Measurements from ENCODE around the gene PRDM16.

Gene PRDM16

GRCh38 chr1:3316340-3316943, 247.4 kb downstream of the PRDM16 start:
- DNase-seq: no peak

GRCh38 chr1:3317456-3317855, 248.5 kb downstream of the PRDM16 start:
- no peak for DNase-seq

- DNase-seq: no peak
Measured at GRCh38 chr1:3318329-3318728, 249.3 kb downstream of the PRDM16 start.

DNA sequence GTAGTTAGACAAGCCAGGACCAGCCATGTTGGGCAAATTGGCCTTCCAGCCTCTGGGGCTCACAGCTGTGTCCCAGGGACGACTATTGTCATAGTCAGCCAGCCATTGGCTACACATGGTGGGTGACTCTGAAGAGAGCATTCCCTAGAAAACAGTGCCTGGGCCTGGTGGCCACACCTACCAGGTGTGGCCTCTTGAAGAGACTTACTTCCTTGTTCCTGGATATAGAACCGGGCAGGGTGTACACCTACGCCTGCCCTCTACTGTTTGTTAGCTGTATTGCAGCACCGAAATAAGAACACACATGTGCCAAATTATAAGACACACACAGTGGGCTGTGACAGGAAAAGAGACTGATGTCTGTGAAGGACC, 250.9 kb downstream of the PRDM16 start:
- DNase-seq: peak; percentile 9

DNA sequence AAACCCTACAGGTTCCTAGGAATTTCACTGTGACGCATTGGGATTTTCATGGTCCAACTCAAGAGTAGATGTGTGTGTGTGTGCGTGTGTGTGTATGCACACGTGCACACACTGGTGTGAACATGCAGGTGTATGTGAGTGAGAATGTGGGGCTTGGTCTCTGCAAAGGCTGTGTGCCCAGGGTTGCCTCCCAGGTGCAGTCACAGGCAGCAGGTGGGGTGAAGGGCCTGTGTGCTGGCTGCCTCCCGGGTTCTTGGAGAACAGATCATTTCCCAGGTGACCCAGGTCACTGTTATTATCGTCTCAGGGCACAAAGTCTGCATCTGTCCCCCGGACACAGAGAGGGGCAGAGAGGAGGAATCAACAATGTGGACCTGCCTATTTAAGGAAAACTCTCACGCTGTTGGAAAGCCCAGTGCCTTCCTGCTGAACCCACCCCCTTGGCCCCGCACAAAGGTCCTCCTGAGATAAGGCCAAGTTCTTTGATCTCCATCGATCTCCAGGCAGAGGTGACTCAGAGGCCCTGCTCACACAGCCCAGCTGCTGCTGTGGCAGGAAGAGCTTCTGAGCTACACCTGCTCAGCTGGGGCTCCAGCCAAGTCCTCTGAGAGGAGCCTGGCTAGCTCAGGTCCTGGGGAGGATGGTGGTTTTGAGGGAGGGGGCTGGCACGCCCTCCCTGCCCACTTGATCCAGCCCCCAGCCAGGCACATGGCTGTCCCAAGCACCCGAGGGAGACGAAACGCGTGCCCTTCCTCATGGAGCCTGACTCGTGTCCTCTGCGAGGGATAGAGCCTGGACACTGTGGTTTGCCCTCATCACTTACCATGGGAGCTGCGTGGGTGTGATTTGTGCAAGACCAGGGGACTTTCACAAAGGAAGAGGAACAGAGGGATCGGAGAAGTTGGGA, 251.5 kb downstream of the PRDM16 start:
- DNase-seq: no peak

- no peak for DNase-seq
Measured at GRCh38 chr1:3321559-3322449, 252.8 kb downstream of the PRDM16 start.

DNA sequence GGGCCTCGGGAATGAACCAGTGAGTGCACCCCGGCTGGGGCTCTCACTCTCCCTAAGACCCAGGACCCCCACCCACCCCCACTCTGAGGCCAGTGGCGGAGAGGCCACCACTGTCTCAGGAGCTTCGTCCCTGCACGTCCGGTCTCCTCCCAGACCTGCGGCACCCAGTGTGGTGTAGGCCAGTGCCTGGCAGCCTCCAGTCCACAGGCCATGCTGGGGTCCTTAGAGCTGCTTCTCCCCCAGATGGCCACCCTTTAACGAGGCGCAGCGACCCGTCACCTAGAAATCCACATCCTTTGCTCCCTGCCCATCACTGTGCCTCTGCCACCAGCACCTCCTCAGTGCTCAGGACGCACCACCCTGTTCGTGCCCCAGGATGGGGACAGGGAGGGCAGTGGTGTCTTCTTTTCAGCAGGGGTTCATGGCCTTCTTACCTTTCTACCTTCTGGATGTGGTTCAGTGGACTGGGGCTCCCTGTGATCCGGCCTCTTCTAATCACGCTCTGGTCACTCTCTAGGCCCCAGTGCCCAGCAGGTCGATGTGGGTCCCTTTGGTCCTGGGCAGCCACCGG, 253.5 kb downstream of the PRDM16 start:
- DNase-seq: no peak

DNA sequence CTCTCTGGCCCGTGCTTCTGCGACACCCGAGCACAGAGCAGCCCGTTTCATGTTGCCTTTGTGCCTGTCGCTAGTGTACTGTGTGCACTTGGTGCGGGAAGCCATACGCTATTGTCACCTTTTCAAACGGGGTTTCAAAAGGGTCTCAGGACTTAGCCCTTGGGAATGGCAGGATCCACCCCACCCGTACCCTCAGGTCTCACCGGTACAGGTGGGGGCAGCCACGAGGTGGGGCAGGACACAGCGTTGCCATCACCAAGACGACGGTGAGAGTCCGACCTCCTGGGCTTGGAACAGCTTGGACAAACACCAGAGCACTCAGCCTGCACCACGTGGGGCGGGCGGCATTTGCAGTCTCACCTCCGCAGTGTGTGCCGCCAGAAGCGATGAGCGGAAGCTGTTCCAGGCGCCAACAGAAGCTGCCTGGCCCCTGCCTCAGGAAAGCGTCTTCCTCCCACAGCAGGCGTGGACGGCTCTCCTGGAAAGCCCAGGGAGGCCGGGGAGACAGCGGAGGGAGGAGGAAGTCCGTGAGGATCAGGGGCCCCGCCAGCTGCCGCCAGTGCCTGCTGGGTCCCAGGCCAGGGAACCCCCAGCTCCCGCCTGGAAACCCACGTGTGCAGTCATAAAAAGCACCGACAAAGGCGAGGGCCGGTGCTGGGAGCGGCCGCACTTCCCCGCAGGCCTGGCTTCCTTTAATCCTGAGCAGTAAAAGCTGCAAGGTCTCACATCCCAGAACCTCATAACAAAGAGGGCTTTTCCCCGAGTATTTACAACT, 254.2 kb downstream of the PRDM16 start:
- DNase-seq: no peak

DNA sequence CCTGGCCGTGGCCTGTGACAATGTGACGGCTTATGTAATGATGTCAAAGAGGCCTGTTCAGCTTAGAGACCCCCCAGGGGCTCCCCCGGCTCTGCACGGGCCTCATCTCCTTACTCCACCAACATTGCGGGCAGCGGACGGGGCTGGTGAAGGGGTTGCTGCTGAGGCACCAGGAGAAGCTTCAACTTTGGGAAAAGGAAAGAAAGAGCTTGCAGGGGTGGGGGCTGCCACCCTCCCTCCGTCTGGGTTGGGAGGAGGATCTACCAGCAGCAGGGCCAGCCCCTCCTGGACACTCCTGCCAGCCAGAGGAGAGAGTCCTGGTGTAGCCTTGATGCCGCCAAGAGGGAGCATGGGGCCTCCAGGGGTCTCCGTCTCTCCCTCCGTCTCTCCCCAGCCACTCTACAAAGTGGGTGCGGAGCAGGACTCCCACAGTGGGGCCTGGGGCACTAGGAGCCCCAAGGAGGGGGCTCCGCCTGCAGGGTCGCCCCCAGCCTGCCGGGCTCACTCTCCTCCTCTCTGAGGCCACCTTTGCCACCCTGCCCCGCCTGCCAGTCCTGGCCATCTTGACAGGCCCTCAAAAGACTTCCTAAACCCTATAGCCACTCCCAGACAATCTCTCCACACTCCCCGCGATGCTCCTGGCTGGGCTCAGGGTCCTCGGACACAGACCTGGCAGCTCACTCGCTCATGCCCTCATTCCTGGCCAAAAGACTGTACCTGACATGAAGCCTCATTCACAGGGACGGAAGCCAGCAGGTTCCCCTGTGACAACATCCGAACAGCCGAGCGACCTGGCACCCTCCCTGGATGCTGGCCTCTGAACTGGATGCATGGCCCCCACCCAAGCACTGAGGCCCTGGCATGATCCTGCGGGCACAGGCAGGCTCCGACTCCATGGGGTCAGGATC, 255.0 kb downstream of the PRDM16 start:
- DNase-seq: no peak

DNA sequence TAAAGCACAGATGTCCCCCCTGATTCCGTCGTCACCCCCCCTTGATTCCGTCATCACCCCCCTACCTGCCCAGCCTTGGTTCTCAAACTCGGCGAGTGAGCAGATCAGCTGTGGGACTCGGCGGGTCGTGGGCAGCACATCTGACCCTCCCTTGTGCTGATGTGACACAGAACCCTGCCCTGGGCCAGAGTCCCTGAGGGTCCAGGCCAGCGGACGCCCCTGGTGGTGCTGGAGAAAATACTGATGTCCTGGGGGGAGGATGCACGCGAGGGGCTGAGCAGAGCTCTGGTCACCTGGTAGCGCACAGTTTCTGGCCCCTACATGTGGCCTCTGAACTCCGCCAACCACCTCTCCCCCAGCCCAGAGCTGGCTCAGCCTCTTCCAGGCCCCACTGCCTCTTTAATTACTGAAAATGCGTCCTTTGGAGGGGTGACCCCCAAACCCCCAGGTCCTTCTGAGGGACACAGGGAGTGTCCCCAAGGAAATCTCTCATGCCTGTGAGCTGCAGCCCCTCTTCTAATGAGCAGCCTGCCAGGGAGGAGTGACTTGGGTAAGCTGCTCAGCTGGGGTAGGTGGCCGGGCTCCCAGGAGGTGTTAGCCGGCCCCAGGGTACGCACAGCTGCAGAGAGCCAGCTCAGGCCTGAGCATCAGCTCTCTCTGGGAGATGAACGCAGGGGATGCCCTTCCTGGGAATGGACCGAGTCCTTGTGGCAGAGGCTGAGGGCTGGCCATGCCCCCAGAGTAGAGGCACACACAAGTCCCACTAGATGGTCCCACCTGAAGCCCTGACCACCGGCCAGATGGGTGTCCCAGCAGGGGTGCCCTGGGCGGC, 255.9 kb downstream of the PRDM16 start:
- DNase-seq: no peak

DNA sequence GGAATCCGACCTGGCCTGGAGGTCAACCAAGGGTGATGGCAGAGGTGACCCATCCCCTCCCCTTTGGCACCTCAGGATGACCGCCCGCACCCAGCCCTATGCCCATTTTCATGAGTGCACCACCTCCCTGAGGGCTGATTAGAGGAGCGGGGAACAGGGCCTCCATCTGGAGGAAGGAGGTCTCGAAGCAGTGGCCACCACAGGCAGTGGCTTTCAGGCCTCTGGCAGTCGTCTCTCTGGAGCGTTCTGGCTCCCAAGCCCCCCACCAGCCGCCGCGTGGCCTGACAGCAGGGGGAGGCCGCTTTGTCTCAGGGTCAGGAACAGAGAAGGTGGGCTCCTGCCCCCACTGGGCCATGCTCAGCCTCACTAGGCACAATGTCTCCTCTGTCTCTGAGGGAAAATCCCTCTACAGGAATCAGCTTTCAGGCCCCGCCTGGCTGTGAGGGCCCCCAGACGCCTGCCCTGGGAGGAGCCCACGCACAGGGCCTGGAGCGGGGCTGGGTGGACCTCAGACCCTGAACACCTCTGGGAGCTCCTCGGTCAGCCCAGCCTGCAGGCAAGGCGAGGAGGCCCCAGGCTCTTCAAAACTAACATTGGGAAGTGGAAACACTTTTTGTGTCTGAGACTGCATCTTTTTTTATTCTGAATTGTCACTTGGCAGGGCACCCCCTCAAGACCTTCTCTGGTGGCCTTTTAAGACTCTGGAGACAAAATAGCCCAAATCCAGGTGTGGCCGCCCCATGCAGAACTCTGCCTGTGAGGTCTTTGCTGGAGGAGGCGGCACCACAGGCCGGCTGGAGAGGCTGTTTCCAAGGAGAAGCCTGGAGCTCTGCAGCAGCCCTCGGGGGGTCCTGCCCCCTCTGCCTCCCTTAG, 257.7 kb downstream of the PRDM16 start:
- DNase-seq: no peak

GRCh38 chr1:3327389-3327702, 258.3 kb downstream of the PRDM16 start:
- DNase-seq: no peak

GRCh38 chr1:3327936-3328590, 259.1 kb downstream of the PRDM16 start:
- no peak for DNase-seq

- DNase-seq: no peak
Measured at GRCh38 chr1:3329640-3330281, 260.8 kb downstream of the PRDM16 start.

DNA sequence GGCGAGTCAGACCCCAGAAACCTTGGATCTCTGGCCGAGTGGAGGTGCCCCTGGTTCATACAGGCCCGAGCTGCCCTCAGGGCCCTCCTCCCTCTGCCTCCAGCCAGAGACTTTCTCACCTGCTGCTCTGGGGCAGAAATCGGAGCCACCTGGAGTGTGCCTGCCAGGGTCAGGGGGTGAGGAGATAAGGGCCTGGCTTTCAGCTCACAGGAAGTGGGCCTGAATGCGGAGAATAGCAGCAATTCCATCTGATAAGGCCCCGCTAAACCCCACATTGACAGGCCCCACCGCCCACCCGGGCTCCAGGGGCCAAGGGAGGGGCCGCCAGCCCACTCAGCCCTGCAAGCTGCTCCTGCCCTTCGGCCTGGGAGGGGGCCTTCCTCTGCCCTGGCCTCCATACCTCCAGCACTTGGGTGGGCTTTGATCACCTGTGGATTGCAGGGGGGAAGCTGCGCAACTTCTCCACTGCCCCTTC, 261.8 kb downstream of the PRDM16 start:
- DNase-seq: no peak

GRCh38 chr1:3331564-3331963, 262.6 kb downstream of the PRDM16 start:
- no peak for DNase-seq

- DNase-seq: no peak
Measured at GRCh38 chr1:3332043-3332442, 263.0 kb downstream of the PRDM16 start.

DNA sequence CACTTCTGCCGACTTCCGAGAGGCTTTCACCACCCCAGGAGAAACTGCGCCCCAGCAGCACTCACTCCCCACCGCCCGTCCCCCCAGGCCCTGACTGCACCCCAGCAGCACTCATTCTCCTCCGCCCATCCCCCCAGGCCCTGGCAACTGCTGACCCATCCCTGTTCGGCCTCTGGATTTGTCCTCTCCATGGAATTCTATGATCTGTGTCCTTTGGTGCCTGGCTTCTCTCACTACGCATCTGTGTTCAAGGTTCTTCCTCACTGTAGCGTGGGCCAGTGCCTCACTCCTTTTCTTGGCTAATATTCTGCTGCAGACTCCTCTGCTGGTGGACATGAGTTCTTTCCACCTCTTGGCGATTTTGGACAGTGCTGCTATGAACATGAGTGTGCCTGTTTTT, 263.7 kb downstream of the PRDM16 start:
- no peak for DNase-seq

All from NCI-H1048 (cell line).